HG03135 (cell line): Measurements from ENCODE around the gene BMF.

Experiments used
- ATAC-seq: cut with Tn5 transposase; IDR thresholded peaks from one replicate; pipeline ENCODE4 v1.9.1; 2021; ENCODE audit warnings: mild to moderate bottlenecking, moderate library complexity; ENCODE audit not compliant: unreplicated experiment

BMF gene

DNA sequence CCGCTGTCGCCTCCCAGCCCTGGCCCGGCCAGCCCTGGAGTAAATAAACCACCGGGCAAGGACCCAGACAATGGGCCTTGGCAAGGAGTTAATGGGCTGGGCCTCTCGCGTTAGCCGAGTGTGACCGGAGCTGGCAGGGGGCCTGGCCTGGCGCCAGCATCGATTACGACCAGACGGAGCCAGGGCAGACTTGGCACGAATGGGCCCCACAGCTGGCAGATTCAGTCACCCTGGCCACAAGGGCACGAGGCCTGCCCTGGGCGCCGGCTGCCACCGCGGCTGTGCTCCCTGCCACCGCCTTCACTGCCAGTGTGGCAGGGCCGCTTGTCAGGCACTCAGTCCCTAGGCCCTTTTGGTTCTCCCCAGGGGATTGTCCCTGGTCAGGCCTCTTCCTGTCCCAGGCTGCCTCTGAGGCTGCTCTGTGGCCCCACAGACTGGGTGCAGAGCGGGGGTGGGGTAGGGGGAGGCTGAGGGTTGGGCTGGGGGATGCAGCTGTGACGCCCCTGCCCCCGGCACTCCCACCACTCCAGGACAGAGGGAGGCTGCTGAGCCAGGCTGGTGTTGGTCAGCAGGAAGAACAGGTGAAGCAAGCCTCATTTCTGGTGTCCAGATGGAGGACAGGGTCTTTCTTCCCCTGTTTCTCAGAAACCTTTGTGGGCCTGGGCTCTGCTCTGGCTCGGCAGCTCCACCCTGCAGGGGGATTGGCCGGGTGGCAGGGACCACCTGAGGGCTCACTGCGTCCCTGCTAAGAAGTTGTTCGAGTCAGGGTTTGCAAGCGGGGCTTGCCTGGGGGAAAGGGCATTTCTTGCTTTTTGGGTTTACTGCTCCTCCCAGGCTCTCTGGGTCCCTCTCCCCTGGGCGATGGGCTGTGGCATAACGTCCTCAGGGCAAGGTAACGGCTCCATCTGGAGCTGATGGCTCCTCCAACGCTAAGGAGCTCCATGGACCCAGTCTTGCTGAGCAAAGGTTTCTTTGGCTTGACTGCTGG, 39.2 kb downstream of the BMF start:
- ATAC-seq: no peak

DNA sequence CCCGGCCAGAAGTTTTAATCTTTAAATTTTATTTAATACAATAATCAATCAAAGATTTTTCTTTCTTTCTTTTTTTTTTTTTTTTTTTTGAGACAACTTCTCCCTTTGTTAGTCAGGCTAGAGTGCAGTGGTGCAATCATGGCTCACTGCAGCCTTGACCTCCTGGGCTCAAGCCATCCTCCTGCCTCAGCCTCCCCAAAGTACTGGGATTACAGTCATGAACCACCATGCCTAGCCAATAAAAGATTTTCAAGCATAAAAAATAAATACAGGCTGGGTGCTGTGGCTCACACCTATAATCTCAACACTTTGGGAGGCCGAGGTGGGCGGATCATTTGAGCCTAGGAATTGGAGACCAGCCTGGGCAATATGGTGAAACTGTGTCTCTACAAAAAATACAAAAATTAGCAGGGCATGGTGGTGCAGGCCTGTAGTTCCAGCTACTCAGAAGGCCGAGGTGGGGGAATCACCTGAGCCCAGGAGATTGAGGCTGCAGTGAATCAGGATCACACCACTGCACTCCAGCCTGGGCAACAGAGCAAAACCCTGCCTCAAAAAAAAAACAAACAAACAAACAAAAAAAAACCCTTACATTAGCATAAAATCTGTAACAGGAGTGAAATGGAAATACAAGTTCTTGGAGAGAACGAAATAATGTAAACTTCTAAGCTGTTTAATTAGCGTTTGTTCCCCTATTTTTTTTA, 40.6 kb downstream of the BMF start:
- ATAC-seq: no peak

DNA sequence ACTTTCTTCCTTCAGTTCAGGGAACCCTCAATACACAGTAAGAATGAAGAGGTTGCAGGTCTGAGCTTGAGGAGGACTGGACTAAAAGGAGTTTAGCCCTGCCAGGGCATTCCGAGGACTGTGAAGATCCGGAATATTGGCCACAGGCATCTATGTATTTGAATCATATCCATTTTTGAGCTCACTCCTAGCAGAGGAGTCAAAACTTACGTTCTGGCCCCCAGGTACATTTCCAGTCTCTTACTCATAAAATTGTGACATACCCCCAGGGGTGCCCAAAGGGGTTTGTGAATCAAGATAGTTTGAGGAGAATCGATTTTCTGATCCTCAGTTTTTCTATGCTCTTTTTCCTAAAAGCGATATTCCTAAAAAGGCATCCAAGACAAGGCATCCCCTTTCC, 42.1 kb downstream of the BMF start:
- ATAC-seq: no peak

DNA sequence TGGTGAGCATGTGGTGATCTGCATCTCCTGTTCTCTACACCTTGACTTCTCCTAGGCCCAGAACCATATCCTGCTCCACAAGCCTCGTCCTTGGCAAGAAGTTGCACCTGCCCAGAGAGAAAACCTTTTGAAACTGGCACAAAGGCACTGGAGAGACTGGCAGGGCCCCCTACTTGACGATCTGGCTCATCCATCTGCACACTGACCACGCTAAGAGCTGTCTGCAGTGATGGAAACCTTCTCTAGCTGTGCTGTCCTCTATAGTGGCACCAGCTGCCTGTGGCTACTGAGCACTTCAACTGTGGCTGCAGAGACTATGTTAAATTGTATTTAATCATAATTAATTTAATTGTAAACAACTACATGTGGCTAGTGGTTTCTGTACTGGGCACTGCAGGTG, 43.5 kb downstream of the BMF start:
- ATAC-seq: no peak

DNA sequence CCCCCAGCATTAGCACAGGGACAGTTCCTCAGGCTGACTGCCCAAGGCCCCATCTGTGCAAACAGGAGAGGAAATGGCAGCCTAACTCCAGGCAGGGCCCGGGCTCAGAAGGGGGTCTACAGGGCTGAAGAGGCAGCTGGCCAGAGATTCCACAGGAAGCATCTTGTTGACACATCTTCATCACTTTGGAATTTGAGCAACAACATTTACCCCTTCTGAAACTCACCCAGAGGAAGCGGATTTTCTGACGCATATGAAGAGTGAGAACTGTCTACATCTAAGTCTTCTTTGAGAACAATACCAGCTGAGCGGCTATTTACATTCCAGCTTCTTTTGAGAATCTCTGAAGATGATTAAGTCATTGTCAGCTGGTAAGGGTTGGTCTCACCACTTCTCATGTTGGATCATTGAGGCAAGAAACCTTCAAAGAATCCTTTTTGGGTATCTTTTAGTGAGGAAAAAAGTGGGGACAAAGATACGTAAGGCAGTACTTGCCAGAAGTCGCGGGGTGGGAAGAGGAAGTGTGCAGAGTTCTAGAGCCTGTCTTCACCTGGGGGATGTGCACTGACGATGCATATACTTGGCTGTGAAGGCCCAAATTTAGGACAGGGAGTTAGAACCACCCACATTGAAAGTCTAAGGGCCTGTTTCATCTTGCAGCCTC, 44.3 kb downstream of the BMF start:
- peak; percentile 56 for ATAC-seq

DNA sequence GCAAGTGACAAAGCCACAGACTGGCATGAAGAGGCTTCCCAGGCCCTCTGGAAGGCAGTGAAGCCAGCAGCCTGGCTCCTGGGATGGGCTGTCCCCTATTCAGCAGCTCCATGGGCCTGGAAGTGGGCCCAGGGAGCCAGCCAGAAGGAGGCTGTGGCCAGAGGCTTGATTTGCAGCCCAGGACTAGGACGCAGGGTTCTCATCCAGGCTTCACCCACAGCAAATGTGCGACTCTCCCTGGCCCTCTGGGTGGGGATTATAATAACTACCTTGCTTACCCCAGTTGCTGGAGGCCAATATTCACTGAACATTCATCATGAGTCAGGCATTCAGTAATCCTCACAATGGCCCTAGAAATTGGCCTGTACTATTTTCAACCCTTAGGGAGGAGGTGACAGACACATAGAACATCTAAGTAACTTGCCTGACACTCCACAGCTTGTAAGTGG, 45.1 kb downstream of the BMF start:
- no peak for ATAC-seq

DNA sequence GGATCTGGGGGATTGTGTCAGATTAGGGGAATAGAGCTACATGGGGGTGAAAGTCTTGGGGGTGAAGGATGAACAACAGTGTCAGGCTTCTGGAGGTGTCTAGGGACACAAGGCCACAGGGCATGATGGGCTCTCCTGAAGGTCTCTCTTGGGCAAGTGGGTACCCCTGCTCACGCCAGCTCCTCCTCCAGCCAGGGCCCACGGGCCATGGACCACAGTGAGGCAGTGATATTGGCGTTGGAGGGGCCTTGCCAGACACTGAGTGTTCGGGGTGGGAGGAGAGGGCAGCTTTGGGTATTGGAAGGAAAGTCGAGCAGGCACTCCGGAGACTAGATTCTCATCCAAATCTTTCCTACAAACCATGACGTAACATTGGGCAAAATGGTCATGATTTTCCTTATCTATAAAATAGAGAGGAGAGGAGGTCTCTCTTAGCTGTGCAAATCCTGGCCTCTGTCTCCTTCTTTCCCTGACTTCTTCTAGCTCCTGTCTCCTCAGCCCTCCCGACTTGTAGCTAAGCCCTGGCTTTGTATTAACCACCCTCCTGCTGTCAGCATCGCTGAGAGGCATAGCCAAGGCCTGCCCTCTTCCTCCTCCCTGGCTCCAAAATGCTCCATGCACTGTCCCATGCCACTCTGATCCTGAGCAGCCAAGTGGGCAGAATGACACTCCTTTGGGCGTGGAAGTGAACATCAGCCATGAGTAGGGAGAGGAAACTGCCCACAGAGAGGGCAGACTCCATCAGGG, 45.7 kb downstream of the BMF start:
- ATAC-seq: no peak

DNA sequence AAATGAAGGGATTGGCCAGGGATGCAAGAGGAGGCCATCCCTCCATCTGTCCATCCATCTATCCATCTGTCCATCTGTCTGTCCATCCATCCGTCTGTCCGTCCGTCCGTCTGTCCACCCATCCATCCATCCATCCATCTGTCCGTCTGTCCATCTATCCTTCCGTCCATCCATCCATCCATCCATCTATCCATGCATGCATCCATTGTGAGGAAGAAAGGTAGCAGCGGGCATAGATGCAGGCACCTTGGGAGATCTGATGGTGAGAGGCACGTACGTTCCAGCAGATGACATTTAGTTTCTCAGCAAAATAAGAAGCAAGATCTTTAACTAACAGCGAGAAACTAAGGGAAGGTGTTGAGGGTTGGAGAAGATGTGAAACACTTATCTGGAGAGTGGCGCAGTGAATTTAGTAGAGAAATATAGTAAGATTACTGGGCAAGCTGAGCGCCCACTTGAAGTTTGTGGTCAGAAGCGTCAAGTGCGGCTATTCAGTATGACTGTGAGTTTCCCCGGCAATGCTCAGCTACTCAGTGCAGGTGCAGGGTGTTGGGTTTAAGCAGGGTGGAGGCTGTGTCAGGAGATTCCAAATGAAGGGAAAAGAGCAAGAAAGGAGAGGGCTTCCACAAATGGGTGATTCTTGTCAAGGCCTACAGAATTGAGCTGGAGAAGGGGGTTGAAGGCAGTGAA, 47.3 kb downstream of the BMF start:
- peak; percentile 41 for ATAC-seq

DNA sequence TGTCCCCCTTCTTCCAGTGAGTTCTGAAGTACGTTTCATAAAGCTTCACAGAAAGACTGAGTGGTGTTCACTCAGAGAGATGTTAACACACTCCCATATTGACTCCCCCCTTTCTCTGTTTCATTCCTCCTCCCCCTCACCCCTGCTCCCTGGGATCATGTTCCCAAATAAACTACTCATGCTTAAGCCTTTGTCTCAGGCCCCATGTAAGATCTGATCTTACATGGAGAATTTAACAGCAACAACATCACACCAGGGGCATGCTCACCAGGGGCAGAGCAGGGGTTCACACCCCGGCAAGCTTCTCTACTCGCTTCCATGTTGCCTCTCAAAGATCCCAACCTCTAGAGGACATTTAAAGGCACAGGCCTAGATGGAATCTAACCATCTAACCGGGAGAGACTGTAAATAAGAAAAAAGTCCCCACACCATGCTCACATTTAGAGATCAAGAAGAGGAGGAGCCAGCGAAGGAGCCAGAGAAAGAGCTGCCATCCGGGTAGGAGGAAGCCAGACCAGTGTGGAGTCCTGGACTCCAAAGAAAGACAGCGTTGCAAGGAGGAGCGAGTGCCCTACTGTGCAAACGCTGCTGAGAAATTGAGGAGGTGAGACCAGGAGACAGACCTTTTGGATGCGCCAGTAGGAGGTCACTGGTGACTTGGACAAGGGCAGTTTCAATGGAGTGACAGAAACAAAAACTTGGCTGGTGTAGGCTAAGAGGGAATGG, 48.3 kb downstream of the BMF start:
- ATAC-seq: no peak

DNA sequence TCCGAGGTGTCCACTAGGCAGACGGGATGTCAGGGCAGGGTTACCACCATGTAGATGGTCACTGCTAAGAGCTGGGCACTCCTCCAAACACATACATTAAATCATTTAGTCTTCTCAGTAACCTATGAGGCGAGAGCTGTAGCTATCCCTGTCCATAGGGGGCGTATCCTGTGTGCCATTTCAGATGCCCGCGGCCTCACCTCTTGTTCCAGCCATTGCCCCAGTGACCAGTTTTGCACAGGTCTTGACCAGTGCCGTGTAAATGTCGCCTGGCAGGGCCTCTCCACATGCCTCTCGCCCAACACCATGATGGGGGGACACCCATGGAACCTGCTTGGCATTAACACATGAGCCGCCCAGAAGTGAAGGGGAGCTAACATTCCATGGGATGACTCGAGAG, 48.9 kb downstream of the BMF start:
- no peak for ATAC-seq

DNA sequence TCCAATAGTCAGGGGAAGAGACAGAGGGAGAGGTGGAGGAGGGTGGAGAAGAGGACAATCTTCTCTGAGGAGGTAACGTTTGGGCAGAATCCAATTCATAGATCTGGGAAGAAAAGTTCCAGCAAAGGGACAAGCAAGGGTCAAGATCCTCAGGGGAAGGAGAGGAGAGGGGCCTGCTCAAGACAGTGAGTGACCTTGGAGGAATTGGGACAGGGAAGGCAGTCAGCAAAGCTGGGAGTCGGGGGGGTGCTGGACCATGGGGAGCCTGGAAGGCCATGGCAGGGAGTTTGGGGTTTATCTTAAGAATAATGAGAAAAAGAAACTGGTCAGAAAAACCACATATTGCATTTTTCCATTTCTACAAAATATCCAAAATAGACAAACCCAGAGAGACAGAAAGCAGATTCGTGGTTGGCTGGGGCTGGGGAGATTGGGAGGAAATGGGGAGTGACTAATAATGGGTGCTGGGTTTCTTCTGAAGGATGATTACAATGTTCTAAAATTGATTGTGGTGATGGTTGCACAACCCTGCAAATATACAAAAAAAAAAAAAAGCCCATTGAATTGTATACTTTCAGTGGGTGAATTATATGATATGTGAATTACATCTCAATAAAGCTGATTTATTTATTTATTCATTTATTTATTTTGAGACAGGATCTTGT, 50.1 kb downstream of the BMF start:
- no peak for ATAC-seq

DNA sequence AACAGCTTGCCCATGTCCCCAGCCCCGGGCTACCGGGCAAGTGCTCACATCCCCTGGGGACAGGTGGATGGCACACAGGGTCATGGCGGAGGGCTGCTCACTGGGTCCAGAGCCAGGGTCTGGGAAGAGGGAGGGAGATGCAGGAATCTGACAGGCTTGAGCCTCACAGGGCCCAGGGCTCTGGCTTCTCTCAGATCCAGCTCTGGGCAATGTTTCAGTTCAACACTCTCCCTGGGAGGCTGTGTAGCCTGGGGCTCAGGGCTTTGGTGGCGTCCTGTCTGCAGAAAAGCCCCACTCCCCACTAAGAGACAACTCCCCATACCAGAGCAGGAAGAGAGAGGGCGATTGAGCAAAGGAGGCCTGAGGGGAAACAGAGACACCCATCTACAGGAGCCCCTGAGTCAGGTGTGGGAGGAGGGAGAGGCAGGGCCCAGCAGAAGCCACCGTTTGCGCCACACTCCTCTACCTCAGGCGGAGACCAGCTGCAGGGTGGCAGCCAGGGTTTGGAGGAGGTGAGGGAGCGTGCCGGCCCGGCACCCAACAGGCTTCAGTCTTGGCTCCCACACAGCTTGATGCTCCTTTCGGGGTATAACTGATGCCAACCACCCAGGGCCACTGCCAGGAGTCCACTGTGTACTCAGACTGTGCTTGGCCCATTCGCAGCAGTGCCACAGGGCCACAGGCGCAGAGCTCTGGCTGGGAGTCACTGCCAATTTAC, 52.9 kb downstream of the BMF start:
- ATAC-seq: no peak

DNA sequence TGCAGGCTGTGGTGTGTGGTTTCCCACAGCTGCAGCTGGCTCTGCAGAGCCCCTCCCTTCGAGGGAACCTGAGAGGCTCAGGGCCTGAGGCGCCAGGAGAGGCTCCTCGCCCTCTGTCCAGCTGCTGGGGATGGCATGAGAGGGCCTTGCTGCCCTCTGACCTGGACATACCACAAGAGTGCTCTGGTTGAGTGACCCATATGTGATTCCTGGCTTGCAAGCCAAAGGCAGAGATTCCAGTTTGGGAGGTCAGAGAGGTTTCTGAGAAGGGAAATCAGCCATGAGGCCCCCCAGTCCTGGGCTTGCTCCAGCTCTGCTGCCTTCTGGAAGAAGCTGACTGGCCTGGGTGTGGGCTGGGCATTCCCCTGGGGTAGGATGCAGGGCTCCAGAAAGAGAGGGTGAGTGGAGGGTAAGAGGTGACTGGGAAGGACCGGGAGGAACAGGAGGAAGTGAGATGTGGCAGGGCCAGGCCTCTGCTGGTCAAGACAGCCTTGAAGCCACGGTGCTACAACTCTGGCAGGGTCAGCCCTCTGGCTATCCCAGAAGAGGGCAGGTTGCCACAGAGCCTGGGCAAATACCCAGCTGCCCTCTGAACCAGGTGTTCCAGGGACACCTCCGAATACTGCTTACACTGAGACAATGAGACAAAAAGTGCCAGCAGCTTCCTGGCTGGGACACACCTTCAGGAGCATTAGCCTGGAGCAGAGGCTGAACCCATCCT, 53.7 kb downstream of the BMF start:
- ATAC-seq: peak; percentile 73

DNA sequence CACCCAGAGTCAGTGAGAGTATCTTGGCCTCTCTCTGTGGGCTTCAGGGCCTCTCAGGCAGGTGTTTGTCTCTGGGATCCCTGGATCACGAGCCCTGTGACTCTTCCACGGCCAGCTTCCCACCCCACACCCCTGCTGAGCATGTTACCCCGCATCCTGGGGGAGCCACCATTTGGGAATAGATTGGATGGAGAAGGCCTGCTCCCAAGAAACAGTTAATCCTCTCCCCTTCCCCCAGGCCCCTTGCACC, 54.1 kb downstream of the BMF start:
- peak; percentile 34 for ATAC-seq

DNA sequence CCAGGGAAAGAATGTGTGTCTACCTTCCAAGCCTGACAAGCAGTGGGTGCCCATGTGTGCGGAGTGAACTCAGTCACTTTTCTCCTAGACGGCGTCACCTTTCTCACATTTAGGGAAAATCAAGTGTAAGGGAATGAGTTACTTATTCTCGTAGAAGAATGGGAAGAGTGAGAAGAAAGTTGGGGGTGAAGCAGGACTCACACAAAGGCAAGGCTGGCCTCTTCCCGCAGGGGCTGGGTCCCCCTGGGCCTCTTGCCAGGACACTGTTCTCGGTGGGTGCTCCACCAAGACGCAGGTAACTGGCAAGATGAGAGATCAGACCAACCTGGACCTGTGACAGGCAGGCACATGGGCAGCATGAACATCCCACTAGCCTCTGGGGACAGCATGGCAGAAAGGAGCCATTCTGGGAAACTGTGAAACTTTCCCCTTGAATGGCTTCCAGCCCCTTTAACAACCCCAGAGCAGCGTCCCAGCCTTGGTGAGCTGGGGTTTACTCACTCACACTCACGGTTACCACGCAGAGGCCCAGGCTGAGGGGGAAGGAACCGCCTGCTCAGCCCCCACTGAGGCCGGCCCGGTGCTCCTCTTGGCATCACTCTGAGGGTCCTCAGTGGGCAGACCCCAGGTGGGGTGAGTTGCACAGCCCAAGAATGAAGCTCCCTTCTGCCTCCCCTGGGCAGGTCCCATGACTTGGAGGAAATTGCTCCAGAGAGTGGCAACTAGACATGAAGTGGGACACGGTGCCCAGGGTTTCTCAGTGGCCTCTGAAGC, 54.7 kb downstream of the BMF start:
- ATAC-seq: peak; percentile 23

DNA sequence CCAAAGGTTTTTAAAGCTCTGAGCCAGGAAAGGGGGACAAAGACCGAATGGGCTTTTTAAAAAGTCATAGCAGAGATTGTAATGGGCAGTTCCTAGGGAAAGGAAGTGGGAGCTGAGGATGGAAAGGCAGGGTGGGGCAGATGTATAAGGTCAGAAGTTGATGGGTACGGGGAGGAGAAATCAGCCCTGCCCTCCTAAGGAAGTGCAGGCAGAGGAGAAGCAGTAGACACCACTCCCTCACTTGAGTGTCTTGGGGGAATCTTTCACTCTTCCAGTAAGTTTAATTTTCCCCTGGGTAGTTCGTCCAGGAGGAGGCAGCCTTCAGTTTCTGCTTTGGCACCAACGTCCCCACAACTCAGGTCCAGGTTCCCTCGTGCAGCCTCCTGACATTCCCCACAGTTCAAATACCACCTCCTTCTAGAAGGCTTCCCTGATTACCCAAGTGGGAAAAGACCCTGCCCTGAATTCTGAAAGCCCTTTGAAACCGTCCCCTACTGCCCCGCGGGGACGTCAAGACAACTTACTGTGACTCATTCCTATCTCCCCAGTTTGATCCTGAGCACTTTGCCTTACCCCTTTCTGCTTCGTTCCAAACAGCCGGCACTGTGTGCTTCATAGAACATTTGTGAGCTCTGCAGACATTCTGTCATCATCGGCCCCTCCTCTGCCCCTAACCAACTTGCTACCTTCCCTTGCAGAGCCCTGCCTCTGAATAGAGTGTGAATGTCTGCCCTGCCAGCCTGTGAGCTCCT, 55.4 kb downstream of the BMF start:
- ATAC-seq: no peak

DNA sequence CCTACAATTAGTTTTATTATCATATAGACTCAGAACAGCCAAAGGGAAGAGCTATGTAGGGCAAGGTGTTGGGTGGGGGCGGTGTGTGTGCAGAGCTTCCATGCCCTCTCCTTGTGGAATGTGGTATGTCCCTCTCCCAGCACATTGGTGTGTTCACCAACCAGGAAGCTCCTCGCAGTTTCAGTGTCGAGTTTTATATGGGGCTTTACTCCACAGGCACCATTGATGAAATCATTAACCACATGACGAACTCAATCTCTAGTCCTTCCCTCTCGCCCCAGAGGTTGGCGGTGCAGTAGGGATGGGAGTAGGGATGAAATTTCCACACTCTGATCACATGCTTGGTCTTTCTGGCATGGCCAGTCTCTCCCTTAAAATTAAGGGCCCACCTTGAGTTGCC, 56.1 kb downstream of the BMF start:
- ATAC-seq: no peak
